ENCODE measurements around the gene ATP4A.

- TF ChIP-seq CTCF (IDR thresholded peaks at IDR 0.05): no peak
- no peak for TF ChIP-seq POLR2AphosphoS5 (IDR thresholded peaks at IDR 0.05)
- TF ChIP-seq POLR2A (IDR thresholded peaks at IDR 0.05): no peak
Measured at GRCh38 chr19:35551091-35551810, 12.2 kb downstream of the ATP4A start.

All from stomach (tissue), 4 donors.